HG03196 (cell line): ENCODE measurements around the gene SRL.
"Not testable (repeated sequence)": the region's sequence is repeated elsewhere in the genome, so short reads cannot be mapped to it uniquely, and the experiment has no call there.

ENCODE experiments used
- ATAC-seq: cut with Tn5 transposase; IDR thresholded peaks from one replicate; pipeline ENCODE4 v1.9.1; 2021; ENCODE audit not compliant: unreplicated experiment

The SRL gene

DNA sequence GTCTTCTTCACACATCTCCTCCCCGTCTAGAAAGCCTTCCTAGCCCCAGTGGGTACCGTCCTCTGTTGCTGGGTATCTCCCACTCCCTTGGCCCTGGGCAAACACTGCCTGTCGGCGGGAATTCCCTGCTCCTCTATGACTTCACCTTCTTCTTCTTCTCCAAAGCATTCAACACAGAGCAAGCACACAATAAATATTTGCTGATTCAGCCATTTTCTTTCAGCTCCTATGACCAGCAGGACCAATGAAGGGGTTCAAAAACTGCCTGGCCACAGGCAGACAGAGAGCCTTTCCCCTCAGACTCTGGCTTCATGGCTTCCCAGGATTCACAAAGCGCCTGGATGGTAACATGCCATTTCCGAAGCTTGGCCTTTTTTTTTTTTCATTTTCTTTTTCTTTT, 72.5 kb downstream of the SRL start:
- ATAC-seq, result no peak

DNA sequence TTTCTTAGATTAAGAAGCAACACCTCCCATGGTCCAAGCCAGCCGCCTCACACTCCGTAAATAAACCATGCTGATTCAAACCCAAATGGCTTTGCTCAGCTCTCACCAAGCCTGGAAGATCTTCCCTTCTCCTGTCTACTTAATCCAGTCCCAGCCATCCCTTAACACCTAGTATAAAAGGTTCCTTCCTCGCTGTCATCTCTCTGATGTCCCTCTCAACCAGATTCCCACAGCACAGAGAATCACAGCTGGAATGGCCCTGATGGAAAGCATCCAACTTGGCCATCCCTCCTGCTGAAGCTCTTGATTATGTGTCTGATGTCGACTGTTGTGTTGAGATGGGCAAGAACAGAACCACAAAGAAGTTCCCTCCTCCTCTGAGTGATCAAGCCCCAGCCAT, 75.1 kb downstream of the SRL start:
- no peak for ATAC-seq

- ATAC-seq, result no peak
Observed at GRCh38 chr16:4160658-4161430, 81.0 kb downstream of the SRL start.

GRCh38 chr16:4159726-4160125, 82.2 kb downstream of the SRL start:
- ATAC-seq, result no peak

DNA sequence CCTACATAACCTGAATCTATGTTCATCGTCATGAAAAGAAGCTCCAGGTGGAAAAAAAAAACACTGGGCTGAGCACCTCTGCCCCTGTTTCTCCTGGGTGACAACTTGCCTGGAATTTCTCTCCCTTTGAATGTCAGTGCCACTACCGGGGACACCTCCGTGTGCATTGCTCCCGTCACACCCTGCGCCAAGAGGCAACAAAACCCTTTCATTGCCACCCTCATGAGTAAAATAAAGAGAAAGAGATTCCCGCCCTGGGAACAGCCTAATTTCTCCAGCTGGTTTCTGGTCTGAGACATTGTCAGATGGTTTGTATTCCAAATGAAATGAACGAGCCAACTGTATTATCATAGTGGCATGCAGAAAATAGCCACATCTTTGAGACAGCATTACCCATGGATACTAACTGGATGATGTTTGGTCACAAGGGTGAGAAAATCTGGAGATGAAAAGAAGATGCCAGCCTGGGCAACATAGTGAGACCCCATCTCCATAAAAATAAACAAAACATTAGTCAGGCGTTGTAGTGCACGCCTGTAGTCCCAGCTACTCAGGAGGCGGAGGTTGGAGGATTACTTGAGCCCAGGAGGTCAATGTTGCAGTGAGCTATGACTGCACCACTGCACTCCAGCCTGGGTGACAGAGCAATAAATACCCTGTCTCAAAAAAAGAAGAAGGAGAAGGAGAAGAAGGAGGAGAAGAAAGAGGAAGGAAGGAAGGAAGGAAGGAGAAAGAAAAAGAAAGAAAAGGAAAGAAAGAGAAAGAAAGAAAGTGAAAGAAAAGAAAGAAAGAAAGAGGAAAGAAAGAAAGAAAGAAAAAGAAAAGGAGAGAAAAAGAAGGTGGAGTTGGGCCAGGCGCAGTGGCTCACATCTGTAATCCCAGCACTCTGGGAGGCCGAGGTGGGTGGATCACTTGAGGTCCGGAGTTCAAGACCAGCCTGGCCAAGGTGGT, 83.5 kb downstream of the SRL start:
- no peak for ATAC-seq

DNA sequence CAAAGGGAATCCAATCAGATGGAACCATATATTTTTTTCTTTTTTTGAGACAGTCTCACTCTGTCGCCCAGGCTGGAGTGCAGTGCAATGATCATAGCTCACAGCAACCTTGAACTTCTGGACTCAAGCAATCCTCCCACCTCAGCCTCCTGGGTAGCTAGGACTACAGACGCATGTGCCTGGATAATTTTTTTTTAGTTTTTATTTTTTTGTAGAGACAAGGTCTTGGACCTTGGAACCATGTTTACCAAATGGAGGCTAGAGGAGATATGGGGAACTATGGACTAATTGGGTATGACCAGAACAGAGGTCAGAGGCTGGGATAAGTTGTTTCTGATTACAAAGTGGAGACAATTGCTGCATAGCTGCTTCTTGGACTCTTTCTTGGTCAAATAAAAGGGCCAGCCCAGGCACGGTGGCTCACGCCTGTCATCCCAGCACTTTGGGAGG, 84.5 kb downstream of the SRL start:
- ATAC-seq, result no peak

DNA sequence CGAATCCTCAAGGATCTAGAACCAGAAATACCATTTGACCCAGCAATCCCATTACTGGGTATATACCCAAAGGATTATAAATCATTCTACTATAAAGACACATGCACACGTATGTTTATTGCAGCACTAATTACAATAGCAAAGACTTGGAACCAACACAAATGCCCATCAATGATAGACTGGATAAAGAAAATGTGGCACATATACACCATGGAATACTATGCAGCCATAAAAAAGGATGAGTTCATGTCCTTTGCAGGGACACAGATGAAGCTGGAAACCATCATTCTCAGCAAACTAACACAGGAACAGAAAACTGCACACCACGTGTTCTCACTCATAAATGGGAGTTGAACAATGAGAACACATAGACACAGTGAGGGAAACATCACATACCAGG, 85.4 kb downstream of the SRL start:
- not testable (repeated sequence) for ATAC-seq

GRCh38 chr16:4153364-4153763, 88.5 kb downstream of the SRL start:
- not testable (repeated sequence) for ATAC-seq

GRCh38 chr16:4152267-4152666, 89.6 kb downstream of the SRL start:
- no peak for ATAC-seq

DNA sequence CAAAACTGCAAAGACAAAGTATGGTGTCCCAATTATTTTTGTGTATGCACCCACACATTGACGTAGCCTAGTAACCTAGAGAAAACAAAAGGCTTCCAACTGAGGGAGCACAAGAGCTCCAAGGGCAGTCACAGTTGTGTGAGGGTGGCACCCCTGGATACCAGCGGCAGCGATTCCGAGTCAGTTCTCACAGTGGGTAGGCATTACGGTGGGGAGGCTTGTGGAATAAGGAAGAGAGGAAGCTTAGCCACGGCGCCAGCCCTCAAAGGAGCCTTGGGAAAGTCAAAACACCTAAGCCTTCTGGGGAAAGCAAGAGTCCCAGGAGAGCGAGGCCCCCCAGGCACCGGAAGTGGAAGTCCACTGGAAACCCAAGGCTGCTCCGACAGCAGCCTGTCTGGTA, 94.6 kb downstream of the SRL start:
- no peak for ATAC-seq

DNA sequence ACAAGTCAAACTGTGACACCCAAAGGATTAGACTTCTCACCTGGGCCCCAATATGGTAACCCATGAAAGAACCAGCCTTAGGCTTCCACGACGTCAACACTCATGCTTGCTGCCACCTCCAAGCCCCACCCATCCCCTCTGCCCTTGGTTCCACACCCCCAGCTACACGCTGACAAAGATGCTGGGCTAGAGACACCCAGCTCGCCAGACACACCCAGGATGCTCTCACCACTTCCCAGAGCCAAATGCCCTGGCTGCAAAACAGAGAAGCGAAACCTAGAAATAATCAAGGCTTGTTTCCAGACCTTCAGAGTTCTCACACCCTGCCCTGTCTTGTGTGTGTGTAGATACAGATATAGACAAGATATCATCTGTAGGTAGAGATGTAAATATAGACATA, 99.6 kb downstream of the SRL start:
- no peak for ATAC-seq

DNA sequence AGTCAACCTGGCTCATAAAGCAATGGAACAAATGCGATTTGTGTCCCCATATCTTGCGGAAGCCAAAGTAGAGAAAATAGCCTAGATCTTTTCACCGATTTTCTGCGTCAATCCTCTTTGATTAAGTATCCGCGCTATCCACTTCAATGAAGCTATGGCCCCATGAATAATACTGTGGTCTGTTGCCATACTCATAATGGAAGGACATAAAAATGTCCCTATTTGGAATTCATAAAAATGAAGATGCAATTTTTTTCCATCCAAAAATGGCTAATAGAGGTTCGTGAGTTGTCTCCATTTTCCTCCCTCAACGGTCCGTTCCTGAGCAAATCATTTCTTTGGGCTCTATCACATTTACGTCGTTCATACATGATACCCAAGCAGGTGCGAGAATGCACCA, 100.3 kb downstream of the SRL start:
- ATAC-seq, result no peak

DNA sequence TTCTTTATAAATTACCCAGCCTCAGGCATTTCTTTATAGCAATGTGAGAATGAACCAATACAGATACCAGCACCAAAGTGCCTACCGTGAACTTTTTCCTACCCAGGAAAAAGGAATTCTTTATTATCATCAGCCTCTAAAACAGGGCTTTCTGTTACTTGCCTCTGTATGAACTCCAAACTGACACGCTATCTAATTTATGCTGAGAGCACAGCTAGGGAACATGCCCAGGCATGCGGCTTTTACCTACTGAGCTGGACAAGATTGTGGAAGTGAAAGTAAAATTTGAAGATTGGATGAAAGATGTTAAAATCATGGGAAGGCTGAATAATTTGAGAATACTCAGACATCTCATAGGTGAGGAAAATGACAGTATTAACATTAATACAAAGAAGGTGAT, 101.2 kb downstream of the SRL start:
- ATAC-seq, result no peak

DNA sequence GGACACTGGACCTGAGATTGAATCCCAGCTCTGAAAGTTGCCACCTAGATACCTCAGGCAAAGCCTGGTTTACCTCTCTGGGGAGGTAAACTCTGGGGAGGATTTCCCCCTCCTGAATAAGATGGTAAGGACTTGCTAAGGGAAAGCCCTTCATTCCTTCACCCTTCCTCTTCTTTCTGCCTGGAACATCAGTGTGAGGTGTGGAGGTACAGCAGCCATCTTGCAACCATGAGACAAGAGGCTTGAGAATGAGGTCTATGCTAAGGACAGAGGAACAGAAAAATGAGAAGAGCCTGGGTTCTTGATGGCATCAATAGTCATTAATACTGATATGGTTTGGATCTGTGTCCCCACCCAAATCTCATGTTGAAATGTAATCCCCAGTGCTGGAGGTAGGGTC, 101.9 kb downstream of the SRL start:
- no peak for ATAC-seq
